Osteocyte (in vitro differentiated cells): Measurements from ENCODE around the gene LUC7L2. TPM values are rescaled to one million over a fixed set of nuclear protein-coding genes. Genes with fewer than 3 reads are reported as not detected.
"Not testable (repeated sequence)": the region's sequence is repeated elsewhere in the genome, so short reads cannot be mapped to it uniquely, and the experiment has no call there.

ENCODE experiments used
- DNase-seq: peaks from one replicate; pipeline ENCODE4 v3.0.0; 2021; ENCODE audit warnings: mixed read lengths; ENCODE audit not compliant: unreplicated experiment; ENCODE audit errors: extremely low spot score
- H3K27ac Mint-ChIP-seq: one replicate; pipeline ENCODE4 v1.8.0; 2021; ENCODE audit warnings: mild to moderate bottlenecking, mixed read lengths; ENCODE audit not compliant: unreplicated experiment
- H3K27me3 Mint-ChIP-seq: one replicate; pipeline ENCODE4 v1.8.0; 2021; ENCODE audit warnings: mixed read lengths; ENCODE audit not compliant: unreplicated experiment
- H3K36me3 Mint-ChIP-seq: one replicate; pipeline ENCODE4 v1.8.0; 2021; ENCODE audit warnings: mixed read lengths; ENCODE audit not compliant: unreplicated experiment
- H3K4me1 Mint-ChIP-seq: one replicate; pipeline ENCODE4 v1.8.0; 2021; ENCODE audit warnings: mixed read lengths; ENCODE audit not compliant: unreplicated experiment
- H3K4me3 Mint-ChIP-seq: one replicate; pipeline ENCODE4 v1.8.0; 2021; ENCODE audit warnings: mild to moderate bottlenecking, moderate library complexity, mixed read lengths; ENCODE audit not compliant: unreplicated experiment
- H3K9me3 Mint-ChIP-seq: one replicate; pipeline ENCODE4 v1.8.0; 2021; ENCODE audit warnings: mixed read lengths; ENCODE audit not compliant: unreplicated experiment
- long read RNA-seq: library from polyadenylated mRNA; unstranded; transcript quantifications from one replicate; pipeline ENCODE4 v2.0.0, GENCODE V29; 2021
- total RNA-seq: library from RNA; stranded (reverse); gene quantifications from 2 replicates; pipeline ENCODE4 v1.2.1, GENCODE V29; 2021
- TF ChIP-seq, protein P1 (sequence below): fragments of 200-600 bp; sonication (generic); IDR thresholded peaks from 2 replicates; pipeline ENCODE4 v1.5.0; 2021; ENCODE audit warnings: antibody characterized with exemption, mild to moderate bottlenecking, moderate library complexity

Gene LUC7L2, protein sequence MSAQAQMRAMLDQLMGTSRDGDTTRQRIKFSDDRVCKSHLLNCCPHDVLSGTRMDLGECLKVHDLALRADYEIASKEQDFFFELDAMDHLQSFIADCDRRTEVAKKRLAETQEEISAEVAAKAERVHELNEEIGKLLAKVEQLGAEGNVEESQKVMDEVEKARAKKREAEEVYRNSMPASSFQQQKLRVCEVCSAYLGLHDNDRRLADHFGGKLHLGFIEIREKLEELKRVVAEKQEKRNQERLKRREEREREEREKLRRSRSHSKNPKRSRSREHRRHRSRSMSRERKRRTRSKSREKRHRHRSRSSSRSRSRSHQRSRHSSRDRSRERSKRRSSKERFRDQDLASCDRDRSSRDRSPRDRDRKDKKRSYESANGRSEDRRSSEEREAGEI
- total RNA-seq: 112 and 116 TPM in 2 replicates
- long read RNA-seq, transcript LUC7L2-202 (10 exons, 2,645 nt): major isoform, 5 of 23 reads
- long read RNA-seq, partial matches to known transcripts: 8 of 23 reads
- long read RNA-seq, other reads (novel, unspliced or antisense): 5 of 23 reads

DNA sequence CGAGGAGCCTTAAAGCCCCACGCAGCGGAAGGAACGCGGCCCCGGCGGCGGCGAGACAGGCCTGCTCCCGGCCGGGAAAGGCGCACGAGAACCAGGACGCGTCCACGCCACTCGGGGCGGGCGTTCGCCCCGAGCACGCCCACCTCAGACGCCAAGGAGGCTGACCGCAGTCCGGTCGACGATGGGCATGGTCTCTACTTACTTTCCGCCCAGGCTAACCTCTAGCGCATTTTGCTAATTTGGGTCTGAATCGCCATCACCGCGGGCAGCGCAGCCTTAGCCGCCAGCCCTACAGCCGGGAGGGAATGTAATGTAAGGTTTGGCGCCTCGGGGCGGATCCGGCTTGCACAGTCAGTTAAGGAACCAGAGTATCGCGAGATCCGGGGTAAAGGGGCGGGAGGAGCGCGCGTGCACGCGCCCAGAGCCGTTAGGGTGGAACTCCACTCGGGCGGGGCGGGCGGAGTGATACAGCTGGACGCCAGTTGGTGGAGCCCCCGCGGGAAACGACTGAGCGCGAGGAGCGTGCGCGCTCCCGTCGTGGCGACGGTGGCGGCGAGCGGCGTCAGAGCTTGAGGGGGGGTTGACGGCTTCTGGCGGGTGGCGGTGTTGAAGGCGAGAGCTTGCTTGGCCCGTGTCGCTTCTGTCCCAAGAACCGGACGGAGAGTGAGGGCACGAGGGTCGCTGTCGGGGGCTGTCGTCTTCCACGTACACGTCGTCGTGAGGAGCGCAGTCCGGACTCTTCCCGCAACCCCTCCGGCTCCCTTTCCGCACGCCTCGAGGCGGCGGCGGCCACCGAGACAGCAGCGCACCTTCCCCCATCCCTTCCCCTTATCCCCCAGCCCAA is at the start of gene LUC7L2:
Gene LUC7L2 (plus strand): TSS at position 529 of the 844 bp plus-strand sequence. CDS start 368 bp downstream, outside the sequence.
- Mint-ChIP-seq H3K27ac (peak within 1 kb of the TSS; percentile 99), H3K36me3 (peaks cover 13% of the 10 kb centered on the region), H3K4me1 (peaks cover 39% of the 10 kb centered on the region), H3K4me3 (peak within 1 kb of the TSS; percentile 96), H3K27me3 (no peaks in the 10 kb centered on the region), H3K9me3 (no peaks in the 10 kb centered on the region)
- TF ChIP-seq, protein P1, sequence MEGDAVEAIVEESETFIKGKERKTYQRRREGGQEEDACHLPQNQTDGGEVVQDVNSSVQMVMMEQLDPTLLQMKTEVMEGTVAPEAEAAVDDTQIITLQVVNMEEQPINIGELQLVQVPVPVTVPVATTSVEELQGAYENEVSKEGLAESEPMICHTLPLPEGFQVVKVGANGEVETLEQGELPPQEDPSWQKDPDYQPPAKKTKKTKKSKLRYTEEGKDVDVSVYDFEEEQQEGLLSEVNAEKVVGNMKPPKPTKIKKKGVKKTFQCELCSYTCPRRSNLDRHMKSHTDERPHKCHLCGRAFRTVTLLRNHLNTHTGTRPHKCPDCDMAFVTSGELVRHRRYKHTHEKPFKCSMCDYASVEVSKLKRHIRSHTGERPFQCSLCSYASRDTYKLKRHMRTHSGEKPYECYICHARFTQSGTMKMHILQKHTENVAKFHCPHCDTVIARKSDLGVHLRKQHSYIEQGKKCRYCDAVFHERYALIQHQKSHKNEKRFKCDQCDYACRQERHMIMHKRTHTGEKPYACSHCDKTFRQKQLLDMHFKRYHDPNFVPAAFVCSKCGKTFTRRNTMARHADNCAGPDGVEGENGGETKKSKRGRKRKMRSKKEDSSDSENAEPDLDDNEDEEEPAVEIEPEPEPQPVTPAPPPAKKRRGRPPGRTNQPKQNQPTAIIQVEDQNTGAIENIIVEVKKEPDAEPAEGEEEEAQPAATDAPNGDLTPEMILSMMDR: no peak
- DNase-seq: peak; percentile 100

DNA sequence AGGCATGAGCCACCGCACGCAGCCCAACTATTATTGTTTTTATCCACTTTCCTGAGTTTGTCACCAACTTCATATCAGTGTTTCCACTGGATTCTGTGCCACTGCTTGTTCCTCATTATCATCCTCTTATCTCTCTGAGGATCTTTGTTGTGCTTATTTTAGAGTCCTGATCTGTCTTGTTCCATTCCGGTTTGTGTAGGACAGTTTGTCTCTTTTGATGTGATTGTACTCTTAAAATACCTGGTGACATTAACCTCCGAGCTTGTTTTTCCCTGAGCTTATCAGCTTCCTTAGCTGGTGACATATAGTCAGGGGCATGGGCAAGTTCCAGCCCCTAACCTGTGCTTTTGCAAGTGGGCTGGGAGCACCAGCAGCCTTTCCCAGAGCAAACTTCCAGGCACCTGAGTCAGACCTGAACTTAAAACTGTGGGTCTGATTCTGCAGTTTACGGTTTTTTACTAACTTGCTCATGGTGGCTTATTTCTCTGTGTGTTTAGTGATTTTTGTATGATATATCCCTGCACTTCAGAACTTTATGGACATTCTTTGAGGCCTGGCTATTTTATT is 41.7 kb upstream of the LUC7L2 start:
- DNase-seq: no peak
- no peak overlapping the region for H3K4me3 Mint-ChIP-seq
- H3K9me3 Mint-ChIP-seq: no peaks in the 10 kb centered on the region
- H3K27ac Mint-ChIP-seq: no peak overlapping the region
- TF ChIP-seq, protein P1: no peak
- H3K4me1 Mint-ChIP-seq: no peaks in the 10 kb centered on the region
- no peaks in the 10 kb centered on the region for H3K36me3 Mint-ChIP-seq
- H3K27me3 Mint-ChIP-seq: no peaks in the 10 kb centered on the region

DNA sequence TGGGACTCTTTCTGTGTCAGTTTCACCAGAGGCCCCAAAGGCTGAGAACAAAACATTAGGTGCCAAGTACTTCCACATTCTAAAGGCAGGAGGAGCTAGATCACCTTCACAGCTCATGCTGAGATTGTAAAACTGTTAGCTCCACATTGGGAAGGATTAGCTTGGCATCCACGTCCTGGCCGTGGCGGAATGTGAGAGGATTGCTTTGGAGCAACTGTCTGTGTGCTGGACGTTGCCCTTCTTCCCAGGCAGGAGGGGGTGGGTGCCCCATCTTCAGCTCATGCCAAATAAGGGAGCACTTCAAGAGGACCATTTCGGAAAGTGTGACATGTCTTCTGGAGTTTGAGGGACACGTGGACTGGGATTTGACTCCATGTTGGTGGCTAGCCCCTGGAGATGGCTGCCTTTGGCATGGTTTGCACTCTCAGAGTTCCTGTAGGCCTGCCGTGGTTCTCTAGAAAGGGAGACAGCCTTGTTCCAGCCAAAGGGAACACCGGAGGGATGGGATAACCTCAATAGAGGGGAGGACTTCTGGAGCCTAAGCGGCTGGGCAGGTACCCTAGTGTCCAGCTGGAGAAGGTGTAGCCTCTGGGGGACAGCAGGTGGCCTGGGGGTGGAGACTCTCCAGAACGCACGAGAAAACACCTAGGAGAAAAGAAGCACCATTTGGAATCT is 38.5 kb upstream of the LUC7L2 start:
- Mint-ChIP-seq H3K4me1 (no peaks in the 10 kb centered on the region), H3K9me3 (no peaks in the 10 kb centered on the region), H3K27ac (no peak overlapping the region), H3K4me3 (no peak overlapping the region), H3K27me3 (no peaks in the 10 kb centered on the region), H3K36me3 (no peaks in the 10 kb centered on the region)
- TF ChIP-seq, protein P1: peak; percentile 22
- no peak for DNase-seq

DNA sequence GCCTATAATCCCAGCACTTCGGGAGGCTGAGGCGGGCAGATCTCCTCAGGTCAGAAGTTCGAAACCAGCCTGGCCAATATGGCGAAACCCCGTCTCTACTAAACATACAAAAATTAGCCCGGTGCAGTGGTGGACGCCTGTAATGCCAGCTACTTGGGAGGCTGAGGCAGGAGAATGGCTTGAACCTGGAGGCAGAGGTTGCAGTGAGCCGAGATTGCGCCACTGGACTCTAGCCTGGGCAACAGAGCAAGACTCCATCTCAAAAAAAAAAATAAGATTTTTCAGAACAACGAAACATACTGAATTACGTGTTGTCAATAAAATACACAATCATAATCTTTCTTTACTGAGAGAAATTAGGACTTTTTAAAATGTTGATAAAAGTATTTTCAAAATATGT is 35.0 kb upstream of the LUC7L2 start:
- not testable (repeated sequence) for H3K4me3 Mint-ChIP-seq, H3K27ac Mint-ChIP-seq, H3K9me3 Mint-ChIP-seq, H3K27me3 Mint-ChIP-seq, DNase-seq, H3K36me3 Mint-ChIP-seq, H3K4me1 Mint-ChIP-seq

DNA sequence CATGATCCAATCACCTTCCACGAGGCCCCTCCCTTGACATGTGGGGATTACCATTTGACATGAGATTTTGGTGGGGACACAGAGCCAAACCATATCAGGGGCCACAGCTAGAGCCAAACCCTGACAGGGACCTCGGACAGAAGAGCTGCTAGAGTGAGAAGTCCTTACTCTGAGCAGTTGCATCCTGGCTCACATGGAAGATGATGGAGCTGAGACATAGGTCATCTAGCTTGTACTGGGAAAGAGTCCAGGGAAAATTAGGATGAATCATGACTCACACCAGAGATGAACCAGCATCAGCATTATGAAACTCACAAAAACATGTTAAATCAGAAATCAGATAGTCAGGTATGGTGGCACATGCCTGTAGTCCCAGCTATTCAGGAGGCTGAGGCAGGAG is 31.3 kb upstream of the LUC7L2 start:
- no peak overlapping the region for H3K27ac Mint-ChIP-seq
- peaks cover 3% of the 10 kb centered on the region for H3K27me3 Mint-ChIP-seq
- H3K4me1 Mint-ChIP-seq: no peaks in the 10 kb centered on the region
- H3K9me3 Mint-ChIP-seq: no peaks in the 10 kb centered on the region
- DNase-seq: peak; percentile 54
- TF ChIP-seq, protein P1: no peak
- H3K4me3 Mint-ChIP-seq: no peak overlapping the region
- H3K36me3 Mint-ChIP-seq: no peaks in the 10 kb centered on the region
